SH-SY5Y (cell line): Measurements from ENCODE around the gene PNP.

Experiments used
- GATA2 ChIP-seq: IDR thresholded peaks from 2 replicates; pipeline ENCODE4 v1.6.1; 2011; ENCODE audit warnings: mild to moderate bottlenecking, low read depth, low read length
- GATA3 ChIP-seq: IDR thresholded peaks from 2 replicates; pipeline ENCODE4 v1.6.1; 2011; ENCODE audit warnings: low read depth, mild to moderate bottlenecking, low read length, moderate library complexity

DNA sequence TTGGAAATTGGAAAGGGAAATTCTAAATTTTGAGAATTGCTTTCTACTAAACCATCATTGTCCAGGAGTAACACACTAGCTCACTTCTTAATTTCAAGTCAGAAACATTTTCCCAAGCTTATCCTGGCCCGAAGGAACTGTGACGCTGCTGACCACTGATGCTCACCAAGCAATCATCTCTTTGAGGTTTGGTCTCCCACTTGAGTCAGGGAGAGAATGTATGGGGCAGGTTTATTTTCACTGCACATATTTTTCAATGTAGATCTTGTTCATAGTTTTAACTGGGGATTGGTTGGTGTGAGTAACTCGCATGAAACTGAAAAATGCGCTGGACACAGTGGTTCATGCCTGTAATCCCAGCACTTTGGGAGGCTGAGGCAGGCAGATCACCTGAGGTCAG is 23.3 kb downstream of the PNP start:
- TF ChIP-seq GATA2 (no peak), GATA3 (no peak)
